ENCODE measurements around the gene FOXS1.

GRCh38 chr20:31806564-31807355 is 38.6 kb downstream of the FOXS1 start:
- TF ChIP-seq EP300 (IDR thresholded peaks at IDR 0.05; ENCODE audit: borderline replicate concordance) = no peak
- TF ChIP-seq REST (IDR thresholded peaks at IDR 0.05; ENCODE audit: low read depth) = no peak
- no peak for TF ChIP-seq YY1 (IDR thresholded peaks at IDR 0.05; ENCODE audit: low read depth)
- no peak for TF ChIP-seq TAF1 (IDR thresholded peaks at IDR 0.05; ENCODE audit: low read depth)
- no peak for TF ChIP-seq CREB1 (IDR thresholded peaks at IDR 0.05; ENCODE audit: low read depth)
- TF ChIP-seq CEBPB (IDR thresholded peaks at IDR 0.05) = no peak
- no peak for TF ChIP-seq RAD21 (IDR thresholded peaks at IDR 0.05; ENCODE audit: low read depth)
